ENCODE measurements around the gene CDCP2.

The CDCP2 gene

DNA sequence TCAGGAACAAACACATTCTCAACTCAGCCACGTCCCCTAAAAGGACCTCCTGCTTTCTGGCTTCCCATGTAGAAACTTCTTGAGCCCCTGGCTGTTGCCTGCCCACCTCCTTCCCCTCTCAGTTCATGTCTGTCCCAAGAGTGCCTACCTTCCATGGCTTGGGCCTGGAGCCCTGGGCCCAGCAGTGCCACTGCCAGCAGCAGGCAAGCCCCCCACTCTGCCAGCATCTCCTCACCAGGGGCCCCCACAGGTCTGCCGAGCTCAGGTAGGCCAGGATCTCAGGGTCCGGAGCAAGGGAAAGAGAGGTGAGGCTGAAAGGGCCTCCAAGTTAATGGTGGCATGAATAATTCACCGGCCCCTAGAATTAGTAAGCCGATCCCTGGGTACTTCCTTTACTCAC lies at the start of gene CDCP2:
TSS of gene CDCP2 (minus strand) at position 305 of the 400 bp plus-strand sequence. CDS start at position 227, 78 bp downstream.
- no peak for DNase-seq

DNA sequence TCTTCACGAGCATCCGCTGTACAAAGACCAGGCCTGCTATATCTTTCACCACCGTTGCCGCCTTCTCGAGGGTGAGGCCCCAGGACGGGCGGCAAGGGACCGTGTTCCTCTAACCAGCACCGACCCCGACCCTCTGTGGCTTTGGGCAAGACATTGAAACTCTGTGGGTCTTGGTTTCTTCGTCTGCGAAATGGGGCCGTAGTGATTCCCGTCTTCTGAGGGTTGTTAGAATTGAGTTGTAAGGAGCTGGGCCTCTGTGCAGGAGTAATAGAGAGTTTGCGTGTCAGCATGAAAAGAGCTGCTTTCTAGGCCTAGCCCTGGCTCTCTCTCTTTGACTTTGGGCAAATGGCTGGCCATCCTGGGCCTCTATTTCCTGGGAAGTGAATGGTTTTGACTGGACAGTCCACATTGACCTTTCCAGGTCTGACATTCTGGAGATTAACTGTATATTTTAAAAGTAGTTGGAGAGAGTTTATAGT lies 47.8 kb upstream of the CDCP2 start:
- no peak for DNase-seq

DNA sequence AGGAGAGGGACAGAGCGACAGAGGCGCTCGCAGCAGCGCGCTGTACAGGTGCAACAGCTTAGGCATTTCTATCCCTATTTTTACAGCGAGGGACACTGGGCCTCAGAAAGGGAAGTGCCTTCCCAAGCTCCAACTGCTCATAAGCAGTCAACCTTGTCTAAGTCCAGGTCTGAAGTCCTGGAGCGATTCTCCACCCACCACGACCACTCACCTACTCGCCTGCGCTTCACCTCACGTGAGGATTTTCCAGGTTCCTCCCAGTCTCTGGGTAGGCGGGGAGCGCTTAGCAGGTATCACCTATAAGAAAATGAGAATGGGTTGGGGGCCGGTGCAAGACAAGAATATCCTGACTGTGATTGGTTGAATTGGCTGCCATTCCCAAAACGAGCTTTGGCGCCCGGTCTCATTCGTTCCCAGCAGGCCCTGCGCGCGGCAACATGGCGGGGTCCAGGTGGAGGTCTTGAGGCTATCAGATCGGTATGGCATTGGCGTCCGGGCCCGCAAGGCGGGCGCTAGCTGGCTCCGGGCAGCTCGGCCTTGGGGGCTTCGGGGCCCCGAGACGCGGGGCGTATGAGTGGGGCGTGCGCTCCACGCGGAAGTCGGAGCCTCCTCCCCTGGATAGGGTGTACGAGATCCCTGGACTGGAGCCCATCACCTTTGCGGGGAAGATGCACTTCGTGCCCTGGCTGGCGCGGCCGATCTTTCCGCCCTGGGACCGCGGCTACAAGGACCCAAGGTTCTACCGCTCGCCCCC lies 47.1 kb upstream of the CDCP2 start, which contains the start of the genes CYB5RL and MRPL37:
TSS of gene CYB5RL (minus strand) at position 266 of the 754 bp plus-strand sequence. CDS start 4,414 bp downstream, outside the sequence.
TSS of gene MRPL37 (plus strand) at position 403 of the 754 bp plus-strand sequence. CDS start at position 480, 77 bp downstream.
- peak; percentile 95 for DNase-seq

- DNase-seq = no peak
Measured at GRCh38 chr1:54199151-54199764, 46.5 kb upstream of the CDCP2 start.

- no peak for DNase-seq
Measured at GRCh38 chr1:54193453-54193852, 40.7 kb upstream of the CDCP2 start.

- DNase-seq = no peak
Measured at GRCh38 chr1:54191525-54191924, 38.7 kb upstream of the CDCP2 start.

- no peak for DNase-seq
Measured at GRCh38 chr1:54190526-54190925, 37.7 kb upstream of the CDCP2 start.

DNA sequence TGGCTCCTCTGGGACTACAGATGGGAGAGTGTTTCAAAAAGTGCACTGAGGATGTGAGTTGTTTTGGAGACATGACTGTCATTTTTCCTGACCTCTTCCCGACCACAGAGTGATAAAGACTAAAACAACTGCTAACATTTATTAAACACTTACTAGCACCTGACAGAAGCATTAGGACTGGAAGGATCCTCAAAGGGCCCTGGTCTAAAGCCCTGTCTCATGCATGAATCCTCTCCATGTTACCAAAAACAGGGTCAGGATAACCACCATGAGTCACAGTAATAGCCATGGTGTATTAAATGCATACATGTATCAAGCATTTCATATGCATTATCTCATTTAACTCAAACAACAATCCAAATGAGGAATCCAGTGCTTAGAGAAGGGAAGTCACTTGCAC lies 35.5 kb upstream of the CDCP2 start:
- no peak for DNase-seq

DNA sequence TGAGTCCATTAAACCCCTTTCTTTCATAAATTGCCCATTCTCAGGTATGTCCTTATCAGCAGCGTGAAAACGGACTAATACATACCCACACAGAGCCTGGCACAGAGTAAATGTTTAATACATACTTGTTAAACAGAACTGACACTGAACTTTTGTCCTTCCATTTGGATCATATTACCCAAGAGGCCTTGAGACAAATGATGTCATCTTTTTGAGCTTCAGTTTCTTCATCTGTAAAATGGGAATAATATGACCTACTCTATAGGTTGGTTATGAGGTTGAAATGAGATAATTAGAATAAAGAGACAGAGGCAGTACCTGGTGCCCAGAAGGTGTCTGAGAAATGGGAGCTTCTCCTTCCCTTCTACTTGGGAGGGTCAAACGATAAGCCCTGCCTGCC lies 33.3 kb upstream of the CDCP2 start:
- DNase-seq = no peak

DNA sequence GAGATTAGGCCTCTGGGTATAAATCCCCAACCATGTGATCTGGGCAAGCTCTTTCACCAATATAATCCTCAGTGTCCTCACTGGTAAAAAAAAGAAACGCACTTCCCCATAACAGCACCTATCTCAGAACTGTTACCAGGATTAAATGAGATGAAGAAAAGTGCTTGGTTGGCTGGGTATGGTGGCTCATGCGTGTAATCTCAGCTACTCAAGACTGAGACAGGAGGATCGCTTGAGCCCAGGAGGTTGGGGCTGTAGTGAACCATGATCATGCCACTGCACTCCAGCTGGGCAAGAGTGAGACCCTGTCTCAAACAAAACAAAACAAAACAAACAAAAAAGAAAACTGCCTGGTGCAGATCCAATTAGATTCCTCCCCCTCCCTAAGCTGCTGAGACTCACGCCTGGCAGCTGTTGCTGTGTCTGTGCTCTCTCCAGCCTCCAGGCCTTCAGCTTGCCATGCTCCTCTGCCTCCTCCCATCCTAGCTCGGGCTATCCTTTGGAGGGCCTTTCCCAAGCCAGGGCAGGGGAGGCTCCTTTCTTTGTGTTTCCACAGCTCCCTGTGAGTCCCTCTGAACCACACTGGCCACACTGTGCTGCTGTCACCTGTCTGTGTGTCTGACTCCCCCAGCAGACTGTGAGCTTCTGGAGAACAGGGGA lies 28.0 kb upstream of the CDCP2 start:
- DNase-seq = no peak

DNA sequence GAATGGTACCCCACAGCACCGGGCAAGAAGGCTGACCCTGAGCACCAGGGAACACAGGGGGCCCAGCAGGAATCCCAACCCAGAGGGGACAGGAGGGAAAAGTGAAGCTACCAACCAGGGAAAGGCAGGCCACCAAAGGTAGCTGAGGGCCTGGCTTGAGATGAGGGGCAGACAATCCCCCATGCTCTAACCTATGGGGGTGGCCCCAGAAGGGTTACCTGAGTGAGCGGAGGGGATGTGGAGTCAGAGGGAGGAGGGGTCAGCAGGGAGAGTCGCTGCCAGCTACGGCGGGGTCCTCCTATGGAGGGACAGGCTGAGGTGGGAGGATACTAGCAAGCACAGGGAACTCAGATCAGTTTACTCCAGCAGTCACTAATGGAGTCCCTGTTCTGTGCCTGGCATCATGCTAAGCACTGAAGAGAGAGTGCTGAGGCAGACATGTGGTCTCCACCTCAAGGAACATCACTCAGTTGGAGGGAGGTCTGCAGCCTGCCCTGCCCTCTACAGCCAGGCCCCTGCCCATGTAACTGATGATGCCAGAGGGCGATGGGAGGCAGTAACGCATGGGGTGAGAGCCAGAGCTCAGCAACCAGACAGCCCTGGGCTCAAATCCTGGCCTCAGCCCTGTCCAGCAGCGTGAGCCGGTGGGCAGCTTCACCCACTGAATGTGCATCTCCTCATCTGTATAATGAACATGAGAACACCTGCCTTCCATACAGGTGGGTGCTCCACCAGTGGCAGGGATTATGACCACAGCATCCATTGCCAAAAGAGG lies 25.7 kb upstream of the CDCP2 start:
- no peak for DNase-seq

DNA sequence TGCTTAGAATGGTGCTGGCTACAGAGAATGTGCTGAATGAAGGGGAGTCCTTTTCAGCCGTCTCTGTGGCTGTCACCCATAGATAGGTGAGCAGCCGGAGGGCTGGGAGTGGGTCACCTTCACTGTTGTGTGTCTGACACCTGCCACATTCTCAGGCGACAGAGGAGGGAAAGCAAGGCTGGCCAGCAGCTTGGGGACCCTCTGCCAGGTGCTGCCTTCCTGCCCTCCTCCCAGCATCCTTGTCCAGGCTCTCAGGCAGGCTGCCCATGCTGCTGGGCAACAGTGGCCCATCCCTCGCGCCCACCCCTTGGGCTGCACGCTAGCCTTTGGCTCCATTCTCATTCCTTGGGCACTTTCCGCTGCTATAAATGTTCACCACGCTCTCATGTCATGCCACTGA lies 24.9 kb upstream of the CDCP2 start:
- DNase-seq = no peak

- no peak for DNase-seq
Measured at GRCh38 chr1:54176621-54177327, 24.0 kb upstream of the CDCP2 start.

DNA sequence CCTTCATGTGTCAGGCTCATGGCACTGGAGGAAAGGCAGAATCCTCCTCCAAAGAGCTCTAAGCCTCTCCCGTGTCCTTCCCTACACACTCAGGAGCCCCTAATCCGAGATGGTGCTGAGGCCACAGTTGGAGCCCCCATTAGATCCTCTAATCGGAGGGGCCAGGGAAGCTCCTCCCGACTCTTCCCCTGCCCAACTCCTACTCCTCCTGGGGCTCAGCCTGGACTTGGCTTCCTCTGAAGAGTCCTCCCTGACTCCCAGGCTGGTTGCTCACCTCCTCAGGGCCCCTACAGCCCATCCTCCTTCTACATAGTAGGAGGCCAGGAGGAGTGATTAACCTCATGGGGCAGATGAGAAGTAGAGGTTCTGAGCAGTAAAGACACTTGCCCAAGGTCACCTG lies 21.3 kb upstream of the CDCP2 start:
- DNase-seq = no peak

DNA sequence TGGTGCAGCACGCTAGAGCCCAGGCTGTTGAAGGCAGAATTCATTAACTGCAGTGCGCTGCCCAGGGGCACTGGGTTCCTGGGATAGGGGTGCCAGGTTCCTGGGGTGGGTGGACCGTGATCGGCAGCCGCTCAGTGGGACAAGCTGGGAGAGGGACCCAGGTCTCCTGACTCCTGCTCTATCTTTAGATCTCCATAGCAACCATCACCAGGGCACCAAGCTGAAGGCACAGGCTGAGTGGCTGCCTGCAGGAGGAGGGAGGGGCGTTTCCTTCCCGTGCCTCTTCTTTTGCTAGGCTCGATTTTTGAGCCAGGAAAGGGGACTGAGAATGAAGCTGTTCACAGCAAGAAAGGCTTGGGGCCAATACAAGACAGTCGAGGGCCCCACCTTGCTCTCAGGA lies 20.9 kb upstream of the CDCP2 start:
- no peak for DNase-seq

- DNase-seq = no peak
Measured at GRCh38 chr1:54172614-54173599, 20.1 kb upstream of the CDCP2 start.

DNA sequence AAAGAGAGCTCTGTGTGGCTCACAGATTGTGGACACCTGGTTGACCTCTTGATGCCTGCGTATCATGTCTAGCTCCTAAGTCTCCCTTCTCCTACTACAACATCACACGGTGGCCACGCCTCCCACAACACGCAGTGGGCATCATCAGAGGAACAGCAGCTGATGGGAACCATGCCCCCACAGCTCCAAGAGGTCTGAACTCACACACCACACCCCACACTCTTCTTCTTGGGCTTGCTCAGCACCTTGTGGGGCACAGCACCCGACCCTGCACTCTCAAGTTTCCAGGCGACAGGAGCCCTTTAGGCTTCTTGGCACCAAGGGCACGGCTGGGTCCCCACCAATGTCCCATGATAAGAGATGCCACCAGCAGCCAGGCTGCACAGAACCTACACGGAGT lies 18.8 kb upstream of the CDCP2 start:
- DNase-seq = no peak

DNA sequence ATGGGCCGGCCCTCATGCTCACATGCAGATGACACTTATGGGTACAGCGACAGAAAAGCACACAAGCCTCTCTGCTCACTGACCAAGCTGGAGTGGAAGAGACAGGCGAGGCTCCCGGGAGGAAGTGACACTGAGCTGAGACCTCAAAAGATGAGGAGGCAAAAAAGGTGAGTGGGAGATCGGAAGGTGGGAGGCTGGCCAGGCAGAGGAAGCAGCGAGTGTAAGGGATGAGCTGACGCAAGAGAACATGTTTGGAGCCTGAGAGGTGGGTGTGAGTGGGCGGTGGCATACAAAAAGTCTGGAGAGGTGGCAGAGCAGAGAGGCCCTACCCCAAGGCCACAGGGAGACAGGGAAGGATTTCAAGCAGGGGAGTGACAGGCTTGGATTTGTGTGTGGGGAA lies 18.2 kb upstream of the CDCP2 start:
- no peak for DNase-seq

DNA sequence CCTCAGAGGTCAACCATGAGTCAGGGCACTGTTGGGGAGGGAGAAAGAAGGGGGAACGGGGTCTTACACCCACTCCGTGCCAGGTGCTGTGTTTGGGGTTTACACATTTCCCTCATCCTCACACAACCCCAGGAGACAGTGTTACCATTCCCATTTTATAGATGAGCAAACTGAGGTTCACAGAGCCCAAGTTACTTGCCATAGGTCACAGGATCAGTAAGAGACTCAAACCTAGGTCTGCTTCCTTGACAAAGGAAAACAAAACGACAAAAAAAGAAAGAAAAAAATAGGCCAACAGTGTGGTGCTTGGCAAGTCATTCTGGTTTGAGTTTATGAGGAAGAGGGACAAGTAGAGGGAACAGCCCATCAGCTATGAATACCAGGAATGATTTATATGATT lies 16.3 kb upstream of the CDCP2 start:
- DNase-seq = no peak

DNA sequence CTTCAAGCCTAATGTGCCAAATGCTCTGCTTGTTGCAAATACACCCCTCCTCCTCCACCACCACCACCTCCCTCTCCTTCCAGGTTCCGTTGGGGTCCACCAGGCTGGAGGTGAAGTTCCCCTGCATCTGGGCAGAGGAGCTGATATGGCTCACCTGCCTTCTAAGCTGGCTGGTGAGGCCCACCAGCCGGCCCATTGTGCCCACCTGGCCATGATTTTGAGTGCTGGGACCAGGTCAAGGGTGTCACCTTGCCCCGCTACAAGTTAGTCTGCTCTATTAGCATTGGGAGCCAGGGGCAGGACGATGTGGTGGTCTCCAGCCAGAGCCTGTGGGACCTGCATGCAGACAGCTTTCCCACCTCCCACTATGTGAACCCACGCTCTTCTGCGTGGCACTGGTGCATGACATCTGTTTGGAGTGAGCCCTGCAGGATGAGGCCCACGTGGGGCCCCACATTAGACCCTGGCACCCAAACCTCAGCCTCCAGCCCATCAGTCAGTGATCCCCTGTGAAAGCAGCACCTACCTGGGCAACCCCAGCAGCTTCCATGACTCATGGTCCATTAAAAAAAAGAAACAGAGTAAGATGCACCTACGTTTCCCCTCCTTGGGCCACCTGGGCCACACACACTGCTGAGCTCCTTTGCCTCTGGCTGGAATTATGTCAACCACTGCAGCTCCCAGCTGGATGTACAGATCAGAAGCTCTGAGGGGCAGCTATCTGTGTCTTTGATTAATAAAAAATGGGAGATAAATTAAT lies 15.6 kb upstream of the CDCP2 start:
- no peak for DNase-seq

Measured in DMS153 (cell line).